B cell (primary cell): ENCODE data around the gene SUPT5H. TPM values are rescaled to one million over a fixed set of nuclear protein-coding genes. Genes with fewer than 3 reads are reported as not detected.

Experiments
- ATAC-seq: fragments of 200-7000 bp; cut with Tn5 transposase; one replicate; pipeline ENCODE4 v1.10.0; 2021; ENCODE audit warnings: low read depth, mild to moderate bottlenecking, moderate number of reproducible peaks, moderate library complexity
- CTCF ChIA-PET: fragments of 350-600 bp; sonication (Branson Sonifier 250); formaldehyde crosslinking; loops from one replicate; lab custom pipeline; 2021; ENCODE audit warnings: antibody characterized with exemption, inconsistent platforms; lab: Charles Lee
- POLR2A ChIA-PET: fragments of 350-600 bp; sonication (Branson Sonifier 250); formaldehyde crosslinking; loops from one replicate; lab custom pipeline; 2021; ENCODE audit warnings: antibody characterized with exemption; lab: Charles Lee
- DNase-seq: peaks from one replicate; pipeline ENCODE4 v3.0.0; 2013
- H2AFZ ChIP-seq: 2 replicates; pipeline ENCODE4 v1.6.1; 2012; ENCODE audit warnings: mild to moderate bottlenecking, low read depth, low read length; ENCODE audit not compliant: insufficient read depth, poor library complexity, severe bottlenecking
- H3K27ac ChIP-seq, 2 donors: 1 replicate in 1 of 2; 2 replicates in 1 of 2; pipeline ENCODE4 v1.5.1; 2012 to 2013; ENCODE audit warnings: low read length in 2 of 2, mild to moderate bottlenecking in 2 of 2, moderate library complexity in 1 of 2
- H3K27me3 ChIP-seq, 4 experiments: fragments of 200-600 bp in 1 of 4; sonication (generic) in 1 of 4; replicated peaks in 1 of 4; 1 replicate in 2 of 4; 2 replicates in 2 of 4; pipeline versions ENCODE4 v1.6.1 to v1.7.0; 2013 to 2016; ENCODE audit warnings: low read length in 3 of 4, mild to moderate bottlenecking in 2 of 4, mixed read lengths in 1 of 4, moderate library complexity in 1 of 4; ENCODE audit not compliant: insufficient read depth in 4 of 4, control insufficient read depth in 3 of 4; ENCODE audit errors: control extremely low read depth in 1 of 4
- H3K36me3 ChIP-seq, 2 experiments: replicated peaks in 1 of 2; 1 replicate in 1 of 2; 2 replicates in 1 of 2; pipeline versions ENCODE4 v1.6.1 to v1.7.1; 2013; ENCODE audit warnings: low read length in 1 of 2; ENCODE audit not compliant: insufficient read depth in 2 of 2, control insufficient read depth in 1 of 2; ENCODE audit errors: control extremely low read depth in 1 of 2, extremely low read depth in 1 of 2
- H3K4me1 ChIP-seq, 2 donors: fragments of 200-600 bp in 1 of 2; sonication (generic) in 1 of 2; 1 replicate in 1 of 2; 2 replicates in 1 of 2; pipeline versions ENCODE4 v1.5.1 to v1.6.1; 2013 to 2017; ENCODE audit warnings: low read length in 2 of 2; ENCODE audit not compliant: control insufficient read depth in 2 of 2, insufficient read depth in 2 of 2
- H3K4me2 ChIP-seq: replicated peaks from 2 replicates; pipeline ENCODE3; 2012; ENCODE audit warnings: mild to moderate bottlenecking, low read depth, low read length; ENCODE audit not compliant: poor library complexity, severe bottlenecking
- H3K4me3 ChIP-seq, 5 experiments: fragments of 200-600 bp in 1 of 5; sonication (generic) in 1 of 5; 1 replicate in 3 of 5; 2 replicates in 2 of 5; pipeline versions ENCODE4 v1.5.1 to v1.7.0; 2011 to 2016; ENCODE audit warnings: low read length in 4 of 5, mild to moderate bottlenecking in 4 of 5, low read depth in 2 of 5, control low read depth in 1 of 5, moderate library complexity in 1 of 5; ENCODE audit not compliant: insufficient read depth in 1 of 5; ENCODE audit errors: control extremely low read depth in 1 of 5, extremely low read depth in 1 of 5
- H3K79me2 ChIP-seq: fragments of 200-600 bp; sonication (generic); one replicate; pipeline ENCODE4 v1.6.0; 2016; ENCODE audit warnings: low read length; ENCODE audit not compliant: control insufficient read depth, insufficient read depth
- H3K9ac ChIP-seq: fragments of 200-600 bp; sonication (generic); 2 replicates; pipeline ENCODE4 v1.6.1; 2017; ENCODE audit warnings: mild to moderate bottlenecking, low read length, moderate library complexity
- H3K9me3 ChIP-seq, 3 donors: one replicate each; pipeline versions ENCODE4 v1.6.1 to v1.7.1; 2013; ENCODE audit warnings: low read length in 2 of 3; ENCODE audit not compliant: control insufficient read depth in 2 of 3, insufficient read depth in 1 of 3; ENCODE audit errors: control extremely low read depth in 1 of 3
- H4K20me1 ChIP-seq: 2 replicates; pipeline ENCODE4 v1.6.0; 2012; ENCODE audit warnings: mild to moderate bottlenecking, low read length; ENCODE audit not compliant: insufficient read depth, control insufficient read depth, poor library complexity, severe bottlenecking
- H3K27ac Mint-ChIP-seq: one replicate; pipeline ENCODE4 v1.8.0; 2021; ENCODE audit warnings: mixed read lengths
- H3K27me3 Mint-ChIP-seq: one replicate; pipeline ENCODE4 v1.8.0; 2021; ENCODE audit warnings: mixed read lengths
- H3K4me1 Mint-ChIP-seq: one replicate; pipeline ENCODE4 v1.8.0; 2021; ENCODE audit warnings: mixed read lengths
- H3K4me3 Mint-ChIP-seq: one replicate; pipeline ENCODE4 v1.8.0; 2021; ENCODE audit warnings: mixed read lengths
- H3K9me3 Mint-ChIP-seq: one replicate; pipeline ENCODE4 v1.8.0; 2022; ENCODE audit warnings: mixed read lengths; ENCODE audit not compliant: insufficient read depth
- CTCF ChIP-seq: fragments of 200-600 bp; IDR thresholded peaks from one replicate; pipeline ENCODE4 v1.8.0; 2022; ENCODE audit warnings: antibody characterized with exemption, mild to moderate bottlenecking
- EZH2 ChIP-seq: IDR thresholded peaks from 2 replicates; pipeline ENCODE4 v1.6.1; 2012; ENCODE audit warnings: borderline replicate concordance, low read depth, mild to moderate bottlenecking, moderate library complexity, low read length; ENCODE audit not compliant: insufficient read depth, poor library complexity, severe bottlenecking
- WGBS: methylation state at CpG from one replicate; pipeline ENCODE4 v1.1.5; 2013; ENCODE audit warnings: missing lambda C conversion rate; ENCODE audit not compliant: insufficient coverage; 5-methylcytosine and 5-hydroxymethylcytosine counted together
- intact Hi-C: fragments of 100-400 bp; cut with micrococcal nuclease; formaldehyde crosslinking; loops from one replicate; pipeline ENCODE4 v1.10.0; 2022
- polyA plus RNA-seq: library from polyadenylated mRNA; depleted of rRNA; stranded (reverse); fragments of >200 nt; gene quantifications from 2 replicates; pipeline ENCODE4 v1.2.3, GENCODE V29; 2012
- total RNA-seq, 2 donors: library from RNA; stranded (reverse); fragments of 120-200 nt in 1 of 2; gene quantifications; 1 replicate in 1 of 2; 2 replicates in 1 of 2; pipeline versions ENCODE4 v1.2.3 to v1.2.4, GENCODE V29; 2013 to 2022

SUPT5H gene
- total and polyA plus RNA-seq, 2 donors (not counting 1 experiment from before 2014, with no cell fraction given), result 119 to 203 TPM

GRCh38 chr19:39406656-39407409 lies 38.5 kb upstream of the SUPT5H start, which contains the start of gene ZFP36:
Gene ZFP36 (plus strand): TSS chr19:39406847. CDS start chr19:39406905, 58 bp downstream.
- TF ChIP-seq EZH2 (no peak), CTCF (no peak)
- intact Hi-C loops, result loop anchor here (10.0 kb wide), 1 partner anchor 542 kb away; no protein-coding TSS in a partner anchor

More at GRCh38 chr19:39406656-39407409, 38.5 kb upstream of the SUPT5H start, which contains the start of gene ZFP36:
- Histone ChIP-seq H3K36me3 (peaks cover 0 to 24% of the 10 kb centered on the region in 2 experiments), H3K4me3 (peak within 1 kb of the TSS; percentile 87 to 99 (median 95)), H3K79me2 (peaks cover 60% of the 10 kb centered on the region), H3K27ac (peak within 1 kb of the TSS; percentile 100), H3K9me3 (peaks cover 0 to 4% (median 0%) of the 10 kb centered on the region in 3 donors), H3K4me1 (peaks cover 46 to 69% of the 10 kb centered on the region in 2 donors), H3K4me2 (peak within 1 kb of the TSS; percentile 100), H4K20me1 (peaks cover 28% of the 10 kb centered on the region), H3K9ac (peak within 1 kb of the TSS; percentile 99), H2AFZ (peak within 1 kb of the TSS; percentile 8), H3K27me3 (no peaks in the 10 kb centered on the region)
- ChIA-PET POLR2A (interaction anchor here (0.8 to 8.8 kb wide), 6 partner anchors 8 to 65 kb away, joined by 3 to 69 read pairs (median 12); partner anchors contain the start of genes MED29, PAF1, RPS16 and SAMD4B), CTCF (interaction anchor here (1.0 to 2.9 kb wide), 4 partner anchors 7 to 22 kb away, joined by 3 to 42 read pairs (median 14); partner anchors contain the start of genes MED29 and PAF1)
- under 1% methylated on average over 54 of the region's 56 CpGs for WGBS
- no peaks in the 10 kb centered on the region for H3K27me3 Mint-ChIP-seq
- peak within 1 kb of the TSS; percentile 97 for H3K27ac Mint-ChIP-seq
- peaks cover 63% of the 10 kb centered on the region for H3K4me1 Mint-ChIP-seq
- H3K4me3 Mint-ChIP-seq, result peak within 1 kb of the TSS; percentile 94
- H3K9me3 Mint-ChIP-seq, result no peaks in the 10 kb centered on the region
- peak; percentile 22 for ATAC-seq
- DNase-seq, result peak; percentile 92
